ENCODE data around the gene ADGRF3.

GRCh38 chr2:26395394-26395793 lies 48.8 kb upstream of the ADGRF3 start:
- no peak for TF ChIP-seq CTCF (IDR thresholded peaks at IDR 0.05; ENCODE audit: low read length)
- TF ChIP-seq EZH2 (IDR thresholded peaks at IDR 0.05; ENCODE audit: borderline replicate concordance, low read length), result no peak

All from OCI-LY1 (cell line).